DMS79 (cell line): ENCODE data around the gene EXOSC5.
A peak's percentile ranks its signal among the peaks of the same experiment; 100 is the strongest.
"Not testable (repeated sequence)": the region's sequence is repeated elsewhere in the genome, so short reads cannot be mapped to it uniquely, and the experiment has no call there.

Experiments used
- DNase-seq: peaks from one replicate; lab custom pipeline; 2025; lab: John Stamatoyannopoulos, UW

Gene EXOSC5

GRCh38 chr19:41405776-41406175 lies 8.6 kb upstream of the EXOSC5 start:
- DNase-seq, result no peak

GRCh38 chr19:41403181-41403970 lies 6.2 kb upstream of the EXOSC5 start:
- DNase-seq, result peak; percentile 89

- no peak for DNase-seq
These were observed 4.9 kb upstream of the EXOSC5 start for GRCh38 chr19:41402010-41402409.

- no peak for DNase-seq
These were observed 4.3 kb upstream of the EXOSC5 start for GRCh38 chr19:41401483-41401882.

- DNase-seq, result no peak
These were observed 2.4 kb upstream of the EXOSC5 start for GRCh38 chr19:41399525-41399924.

- DNase-seq, result no peak
These were observed 1.9 kb upstream of the EXOSC5 start for GRCh38 chr19:41399091-41399490.

GRCh38 chr19:41398598-41398997 lies 1.4 kb upstream of the EXOSC5 start:
- DNase-seq, result peak; percentile 40

- no peak for DNase-seq
These were observed 875 bp upstream of the EXOSC5 start for GRCh38 chr19:41398050-41398418.

GRCh38 chr19:41395355-41395754 lies 1.8 kb downstream of the EXOSC5 start:
- no peak for DNase-seq

- DNase-seq, result no peak
These were observed 4.4 kb downstream of the EXOSC5 start for GRCh38 chr19:41392775-41393174.

GRCh38 chr19:41391618-41392017 lies 5.5 kb downstream of the EXOSC5 start:
- no peak for DNase-seq

GRCh38 chr19:41386442-41386841 lies 10.7 kb downstream of the EXOSC5 start:
- no peak for DNase-seq

- DNase-seq, result no peak
These were observed 12.8 kb downstream of the EXOSC5 start for GRCh38 chr19:41384351-41384750.

- DNase-seq, result not testable (repeated sequence)
These were observed 15.6 kb downstream of the EXOSC5 start for GRCh38 chr19:41381536-41381935.

GRCh38 chr19:41377977-41378709 lies 19.0 kb downstream of the EXOSC5 start:
- DNase-seq, result no peak

GRCh38 chr19:41376998-41377365 lies 20.2 kb downstream of the EXOSC5 start:
- DNase-seq, result no peak

GRCh38 chr19:41376241-41376997 lies 20.7 kb downstream of the EXOSC5 start, which contains the start of gene TMEM91:
TSS of gene TMEM91 (plus strand) at chr19:41376533. CDS start at chr19:41378310, 1,777 bp downstream.
- peak; percentile 31 for DNase-seq

- peak; percentile 92 for DNase-seq
These were observed 23.2 kb downstream of the EXOSC5 start for GRCh38 chr19:41373993-41374392.

- no peak for DNase-seq
These were observed 24.7 kb downstream of the EXOSC5 start for GRCh38 chr19:41372501-41372900.

- no peak for DNase-seq
These were observed 25.6 kb downstream of the EXOSC5 start for GRCh38 chr19:41371541-41371940.

GRCh38 chr19:41371119-41371518 lies 26.0 kb downstream of the EXOSC5 start:
- not testable (repeated sequence) for DNase-seq

GRCh38 chr19:41369769-41370168 lies 27.4 kb downstream of the EXOSC5 start:
- DNase-seq, result no peak

GRCh38 chr19:41367848-41368301 lies 29.3 kb downstream of the EXOSC5 start:
- DNase-seq, result no peak
